ENCODE data around the gene MYT1. TPM values are rescaled to one million over a fixed set of nuclear protein-coding genes. Genes with fewer than 3 reads are reported as not detected.

MYT1 gene
- polyA plus RNA-seq, 1 of the 3 experiments (the other 2 are of a cell fraction): 0.10 TPM

DNA sequence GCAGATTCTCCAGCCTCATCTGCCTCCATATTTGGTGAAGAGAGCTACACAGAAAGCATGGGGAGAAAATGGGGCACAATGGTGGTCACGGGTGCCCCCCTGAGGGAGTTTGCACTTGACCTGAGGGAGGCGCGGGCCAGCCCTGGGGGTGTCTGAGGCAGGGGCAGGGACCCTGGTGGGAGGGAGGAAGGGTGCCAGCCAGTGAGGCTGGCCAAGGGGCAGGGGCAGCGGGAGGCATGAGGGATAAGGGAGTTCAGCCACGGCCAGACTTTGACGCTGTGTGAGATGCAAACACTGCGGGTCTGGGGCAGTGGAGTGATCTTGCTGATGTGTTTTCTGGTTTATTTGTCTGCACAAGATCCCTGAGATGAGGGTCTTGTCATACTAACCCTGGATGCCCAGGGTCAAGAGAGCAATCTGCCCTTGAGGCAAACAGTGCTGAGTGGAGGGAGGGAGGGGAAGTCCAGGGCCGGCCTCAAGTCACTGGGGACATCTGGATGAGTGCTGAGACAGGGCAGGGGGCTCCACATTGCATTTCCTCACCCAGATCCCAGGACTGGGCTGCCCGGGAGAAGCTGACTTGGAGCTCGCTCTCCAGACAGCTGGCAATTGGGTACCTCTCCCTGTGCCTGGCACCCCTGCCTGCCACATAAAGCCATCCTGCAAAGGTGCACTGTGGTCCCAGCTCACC, 82.5 kb downstream of the MYT1 start:
- no peak overlapping the region for H3K4me2 ChIP-seq
- TF ChIP-seq, protein P1, sequence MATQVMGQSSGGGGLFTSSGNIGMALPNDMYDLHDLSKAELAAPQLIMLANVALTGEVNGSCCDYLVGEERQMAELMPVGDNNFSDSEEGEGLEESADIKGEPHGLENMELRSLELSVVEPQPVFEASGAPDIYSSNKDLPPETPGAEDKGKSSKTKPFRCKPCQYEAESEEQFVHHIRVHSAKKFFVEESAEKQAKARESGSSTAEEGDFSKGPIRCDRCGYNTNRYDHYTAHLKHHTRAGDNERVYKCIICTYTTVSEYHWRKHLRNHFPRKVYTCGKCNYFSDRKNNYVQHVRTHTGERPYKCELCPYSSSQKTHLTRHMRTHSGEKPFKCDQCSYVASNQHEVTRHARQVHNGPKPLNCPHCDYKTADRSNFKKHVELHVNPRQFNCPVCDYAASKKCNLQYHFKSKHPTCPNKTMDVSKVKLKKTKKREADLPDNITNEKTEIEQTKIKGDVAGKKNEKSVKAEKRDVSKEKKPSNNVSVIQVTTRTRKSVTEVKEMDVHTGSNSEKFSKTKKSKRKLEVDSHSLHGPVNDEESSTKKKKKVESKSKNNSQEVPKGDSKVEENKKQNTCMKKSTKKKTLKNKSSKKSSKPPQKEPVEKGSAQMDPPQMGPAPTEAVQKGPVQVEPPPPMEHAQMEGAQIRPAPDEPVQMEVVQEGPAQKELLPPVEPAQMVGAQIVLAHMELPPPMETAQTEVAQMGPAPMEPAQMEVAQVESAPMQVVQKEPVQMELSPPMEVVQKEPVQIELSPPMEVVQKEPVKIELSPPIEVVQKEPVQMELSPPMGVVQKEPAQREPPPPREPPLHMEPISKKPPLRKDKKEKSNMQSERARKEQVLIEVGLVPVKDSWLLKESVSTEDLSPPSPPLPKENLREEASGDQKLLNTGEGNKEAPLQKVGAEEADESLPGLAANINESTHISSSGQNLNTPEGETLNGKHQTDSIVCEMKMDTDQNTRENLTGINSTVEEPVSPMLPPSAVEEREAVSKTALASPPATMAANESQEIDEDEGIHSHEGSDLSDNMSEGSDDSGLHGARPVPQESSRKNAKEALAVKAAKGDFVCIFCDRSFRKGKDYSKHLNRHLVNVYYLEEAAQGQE (IDR thresholded peaks at IDR 0.05; ENCODE audit: low read depth, low read length): no peak
- TF ChIP-seq RCOR1 (IDR thresholded peaks at IDR 0.05; ENCODE audit: low read length) (no peak), MEF2A (IDR thresholded peaks at IDR 0.05; ENCODE audit: borderline replicate concordance, low read depth) (no peak), CHD2 (IDR thresholded peaks at IDR 0.05; ENCODE audit: low read length, partially characterized antibody) (no peak), JUND (IDR thresholded peaks at IDR 0.05) (no peak), YY1 (IDR thresholded peaks at IDR 0.05; ENCODE audit: low read depth) (no peak), RXRA (IDR thresholded peaks at IDR 0.05; ENCODE audit: borderline replicate concordance, low read depth) (no peak), FOXJ3 (CRISPR knock-in tag; IDR thresholded peaks at IDR 0.05) (no peak), TEAD4 (IDR thresholded peaks at IDR 0.05; ENCODE audit: borderline replicate concordance, insufficient read depth) (no peak)
- TF ChIP-seq, protein P2, sequence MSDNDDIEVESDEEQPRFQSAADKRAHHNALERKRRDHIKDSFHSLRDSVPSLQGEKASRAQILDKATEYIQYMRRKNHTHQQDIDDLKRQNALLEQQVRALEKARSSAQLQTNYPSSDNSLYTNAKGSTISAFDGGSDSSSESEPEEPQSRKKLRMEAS (IDR thresholded peaks at IDR 0.05; ENCODE audit: low read depth): no peak
- TF ChIP-seq, protein P3, sequence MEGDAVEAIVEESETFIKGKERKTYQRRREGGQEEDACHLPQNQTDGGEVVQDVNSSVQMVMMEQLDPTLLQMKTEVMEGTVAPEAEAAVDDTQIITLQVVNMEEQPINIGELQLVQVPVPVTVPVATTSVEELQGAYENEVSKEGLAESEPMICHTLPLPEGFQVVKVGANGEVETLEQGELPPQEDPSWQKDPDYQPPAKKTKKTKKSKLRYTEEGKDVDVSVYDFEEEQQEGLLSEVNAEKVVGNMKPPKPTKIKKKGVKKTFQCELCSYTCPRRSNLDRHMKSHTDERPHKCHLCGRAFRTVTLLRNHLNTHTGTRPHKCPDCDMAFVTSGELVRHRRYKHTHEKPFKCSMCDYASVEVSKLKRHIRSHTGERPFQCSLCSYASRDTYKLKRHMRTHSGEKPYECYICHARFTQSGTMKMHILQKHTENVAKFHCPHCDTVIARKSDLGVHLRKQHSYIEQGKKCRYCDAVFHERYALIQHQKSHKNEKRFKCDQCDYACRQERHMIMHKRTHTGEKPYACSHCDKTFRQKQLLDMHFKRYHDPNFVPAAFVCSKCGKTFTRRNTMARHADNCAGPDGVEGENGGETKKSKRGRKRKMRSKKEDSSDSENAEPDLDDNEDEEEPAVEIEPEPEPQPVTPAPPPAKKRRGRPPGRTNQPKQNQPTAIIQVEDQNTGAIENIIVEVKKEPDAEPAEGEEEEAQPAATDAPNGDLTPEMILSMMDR (IDR thresholded peaks at IDR 0.05): no peak
- TF ChIP-seq, protein P4, sequence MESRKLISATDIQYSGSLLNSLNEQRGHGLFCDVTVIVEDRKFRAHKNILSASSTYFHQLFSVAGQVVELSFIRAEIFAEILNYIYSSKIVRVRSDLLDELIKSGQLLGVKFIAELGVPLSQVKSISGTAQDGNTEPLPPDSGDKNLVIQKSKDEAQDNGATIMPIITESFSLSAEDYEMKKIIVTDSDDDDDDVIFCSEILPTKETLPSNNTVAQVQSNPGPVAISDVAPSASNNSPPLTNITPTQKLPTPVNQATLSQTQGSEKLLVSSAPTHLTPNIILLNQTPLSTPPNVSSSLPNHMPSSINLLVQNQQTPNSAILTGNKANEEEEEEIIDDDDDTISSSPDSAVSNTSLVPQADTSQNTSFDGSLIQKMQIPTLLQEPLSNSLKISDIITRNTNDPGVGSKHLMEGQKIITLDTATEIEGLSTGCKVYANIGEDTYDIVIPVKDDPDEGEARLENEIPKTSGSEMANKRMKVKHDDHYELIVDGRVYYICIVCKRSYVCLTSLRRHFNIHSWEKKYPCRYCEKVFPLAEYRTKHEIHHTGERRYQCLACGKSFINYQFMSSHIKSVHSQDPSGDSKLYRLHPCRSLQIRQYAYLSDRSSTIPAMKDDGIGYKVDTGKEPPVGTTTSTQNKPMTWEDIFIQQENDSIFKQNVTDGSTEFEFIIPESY (IDR thresholded peaks at IDR 0.05; ENCODE audit: borderline replicate concordance, low read depth): no peak
- TF ChIP-seq, protein P5, sequence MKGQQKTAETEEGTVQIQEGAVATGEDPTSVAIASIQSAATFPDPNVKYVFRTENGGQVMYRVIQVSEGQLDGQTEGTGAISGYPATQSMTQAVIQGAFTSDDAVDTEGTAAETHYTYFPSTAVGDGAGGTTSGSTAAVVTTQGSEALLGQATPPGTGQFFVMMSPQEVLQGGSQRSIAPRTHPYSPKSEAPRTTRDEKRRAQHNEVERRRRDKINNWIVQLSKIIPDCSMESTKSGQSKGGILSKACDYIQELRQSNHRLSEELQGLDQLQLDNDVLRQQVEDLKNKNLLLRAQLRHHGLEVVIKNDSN (IDR thresholded peaks at IDR 0.05; ENCODE audit: borderline replicate concordance, low read depth): no peak
- no peaks in the 10 kb centered on the region for H3K9me3 ChIP-seq
- DNase-seq: peak; percentile 35
- WGBS (ENCODE audit: low lambda C conversion rate): 28% methylated on average over 7 of the region's 10 CpGs
- H3K9me2 ChIP-seq: no peaks in the 10 kb centered on the region
- CTCF ChIA-PET: interaction anchor here (1.0 to 1.4 kb wide), 6 partner anchors 8 to 126 kb away, joined by 3 to 5 read pairs (median 3); partner anchors contain the start of gene PCMTD2
- H3K9ac ChIP-seq: no peak overlapping the region
- H3K4me3 ChIP-seq (ENCODE audit: low read depth in 2 of 2, low read length in 1 of 2): no peak overlapping the region
- no peaks in the 10 kb centered on the region for H3K4me1 ChIP-seq (ENCODE audit: control insufficient read depth in 1 of 2, insufficient read depth in 2 of 2, low read depth in 1 of 2, low read length in 1 of 2)
- H3K79me2 ChIP-seq (ENCODE audit: insufficient read depth): no peaks in the 10 kb centered on the region
- no peaks in the 10 kb centered on the region for H3K36me3 ChIP-seq (replicated peaks in 1 of 2; ENCODE audit: control insufficient read depth in 1 of 2, insufficient read depth in 2 of 2, low read length in 1 of 2)
- H3F3A ChIP-seq (replicated peaks; ENCODE audit: insufficient read depth): no peaks in the 10 kb centered on the region
- peaks cover 14% of the 10 kb centered on the region for H3K27me3 ChIP-seq (ENCODE audit: insufficient read depth)
- H2AFZ ChIP-seq (ENCODE audit: low read depth): no peak overlapping the region
- no peak overlapping the region for H3K27ac ChIP-seq (ENCODE audit: low read depth in 2 of 2, low read length in 1 of 2)
- POLR2A ChIA-PET: no interaction called here
- H4K20me1 ChIP-seq (ENCODE audit: insufficient read depth): no peaks in the 10 kb centered on the region
